GM04504 (cell line): Measurements from ENCODE around the gene PTTG1IP2.
"Not testable (repeated sequence)": the region's sequence is repeated elsewhere in the genome, so short reads cannot be mapped to it uniquely, and the experiment has no call there.

Experiments used
- DNase-seq: peaks from one replicate; pipeline ENCODE4 v3.0.0-alpha.2; 2012; ENCODE audit warnings: low read depth

The PTTG1IP2 gene

DNA sequence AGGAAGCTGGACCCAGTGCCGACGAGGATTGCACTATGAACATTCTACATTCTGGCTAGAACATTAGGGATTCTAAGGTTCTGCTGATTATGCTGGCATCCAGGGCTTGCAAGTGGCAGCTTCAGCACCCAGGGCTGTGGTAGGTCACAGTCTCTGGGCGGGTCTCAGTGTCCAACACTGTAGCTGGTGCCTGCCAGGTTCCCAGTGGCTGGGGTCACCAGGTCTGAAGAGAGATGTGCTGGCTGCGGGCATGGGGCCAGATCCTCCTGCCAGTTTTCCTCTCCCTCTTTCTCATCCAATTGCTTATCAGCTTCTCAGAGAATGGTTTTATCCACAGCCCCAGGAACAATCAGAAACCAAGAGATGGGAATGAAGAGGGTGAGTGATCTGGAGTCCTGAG is at the start of gene PTTG1IP2:
PTTG1IP2 (plus strand) TSS at position 86 of the 400 bp plus-strand sequence; CDS start at position 234, 148 bp downstream.
- DNase-seq: no peak

DNA sequence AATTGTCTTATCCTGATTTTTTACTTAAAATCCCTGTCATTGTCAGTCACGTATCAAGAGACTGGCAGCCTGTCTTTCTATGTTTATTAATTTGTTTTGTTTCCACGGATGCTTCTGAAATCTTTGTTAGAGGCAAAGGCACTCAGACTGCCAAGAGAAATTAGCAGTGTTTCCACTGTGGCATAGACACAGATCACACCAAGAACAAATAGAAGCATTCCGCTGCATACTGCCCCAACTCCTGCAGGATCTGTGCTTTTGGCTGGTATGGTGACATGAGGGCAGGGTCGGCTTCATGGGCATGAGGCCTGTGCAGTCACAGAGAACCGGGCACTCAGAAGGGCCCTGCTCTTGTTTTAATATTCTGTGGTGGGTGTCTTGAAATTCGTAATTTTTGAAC is 47.8 kb upstream of the PTTG1IP2 start:
- no peak for DNase-seq

DNA sequence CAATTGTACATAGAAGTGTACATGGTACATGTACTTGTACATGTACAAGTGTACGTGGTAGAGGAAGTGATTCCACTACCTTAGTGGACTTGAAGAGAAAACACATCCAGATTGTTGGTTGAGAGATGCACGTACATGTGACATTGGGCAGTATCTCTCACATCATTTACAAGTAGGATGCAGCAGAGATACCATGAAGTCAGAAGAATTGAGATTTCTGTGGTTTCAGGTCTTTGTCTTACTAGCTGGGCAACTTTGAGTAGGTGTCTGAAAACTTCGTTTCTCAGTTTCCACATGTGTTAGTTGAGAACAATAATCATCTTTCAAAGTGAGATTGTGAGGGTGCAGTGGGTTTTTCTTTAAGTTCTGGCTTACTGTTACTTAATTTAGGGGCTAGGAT is 44.7 kb upstream of the PTTG1IP2 start:
- DNase-seq: no peak

DNA sequence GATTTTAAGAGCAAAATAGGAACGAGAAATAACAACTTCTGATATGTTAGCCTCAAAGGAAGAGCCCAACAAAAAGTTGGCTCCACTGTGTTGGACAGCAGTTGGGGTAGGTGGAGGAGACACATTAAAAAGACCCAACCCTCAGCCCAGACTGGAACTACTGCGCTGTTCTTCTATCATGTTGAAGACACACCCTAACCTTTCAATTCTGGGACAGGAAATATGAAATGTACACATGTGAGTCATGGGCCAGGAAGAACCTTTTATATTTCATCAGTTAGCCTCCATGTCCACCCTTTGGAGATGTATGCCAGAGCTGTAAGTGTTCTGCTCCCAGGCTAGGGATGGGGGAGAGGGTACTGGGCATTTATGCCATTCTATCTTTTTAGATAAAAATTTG is 44.1 kb upstream of the PTTG1IP2 start:
- no peak for DNase-seq

DNA sequence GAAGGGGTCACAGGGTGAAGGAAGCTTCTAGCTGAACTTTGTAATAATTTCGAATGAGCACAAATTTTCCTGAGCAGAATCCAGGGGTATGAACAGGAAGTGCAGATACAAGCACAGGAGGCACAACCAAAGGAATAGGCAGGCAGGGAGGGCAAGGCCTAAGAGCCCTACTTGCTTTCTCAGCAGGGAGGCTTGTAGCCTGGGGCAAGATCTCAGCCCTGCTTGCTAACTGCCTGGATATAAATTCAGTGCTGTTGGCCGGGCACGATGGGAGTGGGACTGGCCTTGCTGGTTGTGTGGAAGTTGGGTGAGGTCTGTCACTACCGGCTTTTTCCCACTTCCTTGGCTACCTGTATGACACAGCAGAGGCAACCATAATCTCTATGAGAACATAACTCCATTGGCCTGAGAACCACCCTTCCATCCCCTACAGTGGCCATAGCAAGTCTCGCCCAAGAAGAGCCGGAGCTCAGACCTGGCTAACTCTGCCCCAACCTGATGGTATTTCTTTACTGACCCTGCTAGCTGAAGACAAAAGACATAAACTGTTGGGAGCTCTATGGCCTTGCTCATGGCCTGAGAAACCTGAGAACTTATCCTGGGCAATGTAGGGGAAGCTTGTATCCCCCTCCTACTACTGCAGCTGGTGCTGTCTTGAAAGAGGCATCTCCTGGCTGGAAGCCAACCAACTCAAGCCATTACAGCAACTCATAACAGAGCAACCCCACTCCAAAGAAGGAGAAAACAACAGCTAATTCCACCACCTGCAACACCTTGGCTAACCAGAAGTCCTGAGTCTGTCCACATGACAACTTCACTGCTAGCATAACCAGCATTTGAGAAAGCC is 38.6 kb upstream of the PTTG1IP2 start:
- no peak for DNase-seq

DNA sequence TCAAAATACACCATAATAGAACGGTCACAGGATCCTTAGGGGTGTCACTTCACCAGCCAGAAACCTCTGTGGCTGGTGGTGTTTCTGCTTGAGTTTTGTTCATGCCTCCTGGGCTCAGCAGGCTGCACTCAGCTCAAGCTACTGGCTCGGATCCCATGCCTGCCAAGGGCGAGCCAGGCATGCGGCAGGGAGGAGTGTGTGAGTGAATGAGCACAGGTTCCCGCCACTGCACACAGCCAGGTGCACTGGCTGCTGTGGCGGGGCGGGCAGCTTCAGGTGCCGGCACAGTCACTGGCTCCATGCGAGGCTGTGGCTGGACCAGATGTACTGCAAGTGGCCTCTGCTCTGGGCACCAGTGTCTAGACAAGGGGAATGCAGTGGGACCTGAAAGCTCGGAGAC is 36.7 kb upstream of the PTTG1IP2 start:
- DNase-seq: no peak

DNA sequence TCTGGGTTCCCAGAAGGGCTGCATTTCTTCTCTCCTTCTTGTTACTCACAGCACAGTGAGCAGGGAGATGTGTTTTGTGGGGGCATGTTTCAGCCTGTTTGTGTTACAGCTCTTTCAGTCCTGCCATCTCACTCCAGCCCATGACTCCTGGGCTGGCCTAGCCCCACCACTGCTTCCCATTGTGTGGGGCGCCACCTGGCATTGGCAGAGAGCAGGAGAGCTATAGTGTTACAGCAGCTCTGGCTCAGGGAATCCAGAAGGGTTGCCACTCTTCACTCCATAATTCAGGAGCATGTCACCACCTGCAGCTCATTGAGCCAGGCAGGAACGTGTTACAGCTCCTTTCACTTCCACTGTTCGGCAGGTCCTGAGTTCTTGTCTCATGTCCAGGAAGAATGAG is 36.2 kb upstream of the PTTG1IP2 start:
- DNase-seq: no peak

DNA sequence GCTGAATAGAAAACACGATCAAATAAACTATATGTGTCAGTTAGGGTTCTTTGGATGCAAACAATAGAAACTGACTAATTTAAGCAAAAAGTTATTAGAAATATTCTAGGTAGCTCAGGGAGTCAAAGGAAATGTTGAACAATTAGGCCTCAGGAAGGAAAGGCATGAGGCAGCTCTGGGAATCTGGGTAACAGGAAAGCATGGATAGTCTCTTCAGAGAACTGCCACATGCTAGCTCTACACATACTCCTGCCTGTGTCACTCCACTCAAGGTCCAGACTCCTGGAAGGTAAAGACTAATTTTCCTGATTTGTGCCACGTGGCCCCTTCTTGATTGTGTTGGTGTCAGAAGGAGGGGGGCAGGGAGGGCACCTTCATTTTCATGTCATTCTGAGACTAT is 23.8 kb upstream of the PTTG1IP2 start:
- no peak for DNase-seq

DNA sequence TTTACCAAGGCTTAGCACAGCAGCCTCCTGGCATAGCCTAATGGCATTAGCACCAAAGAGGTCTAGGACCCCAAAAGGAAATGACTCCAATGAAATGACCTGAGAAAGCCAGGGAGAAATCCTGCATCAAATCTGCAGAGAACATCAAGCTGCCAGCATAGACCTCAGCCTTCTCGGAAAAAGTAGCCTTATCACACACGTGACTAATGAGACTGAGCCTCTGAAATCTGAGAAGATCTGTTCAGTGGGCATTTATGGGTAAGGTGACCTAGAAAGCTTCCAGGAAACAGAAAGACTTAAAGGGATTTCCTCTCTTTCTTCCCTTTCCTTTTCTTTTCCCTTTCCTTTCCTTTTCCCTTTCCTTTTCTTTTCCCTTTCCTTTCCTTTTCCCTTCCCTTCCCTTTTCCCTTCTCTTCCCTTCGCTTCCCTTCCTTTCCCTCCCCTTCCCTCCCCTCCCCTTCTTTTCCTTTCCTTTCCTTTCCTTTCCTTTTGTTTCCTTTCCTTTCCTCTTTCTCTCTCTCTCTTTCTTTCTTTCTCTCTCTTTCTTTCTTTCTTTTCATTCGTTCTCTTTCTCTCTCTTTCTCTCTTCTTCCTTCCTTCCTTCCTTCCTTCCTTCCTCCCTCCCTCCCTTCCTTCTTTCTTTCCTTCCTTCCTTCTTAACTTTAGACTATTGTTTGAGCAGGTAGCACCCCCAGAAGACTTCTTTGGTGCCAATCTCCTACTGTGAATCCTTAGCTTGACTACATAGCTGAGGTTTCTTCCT is 23.1 kb upstream of the PTTG1IP2 start:
- DNase-seq: no peak

DNA sequence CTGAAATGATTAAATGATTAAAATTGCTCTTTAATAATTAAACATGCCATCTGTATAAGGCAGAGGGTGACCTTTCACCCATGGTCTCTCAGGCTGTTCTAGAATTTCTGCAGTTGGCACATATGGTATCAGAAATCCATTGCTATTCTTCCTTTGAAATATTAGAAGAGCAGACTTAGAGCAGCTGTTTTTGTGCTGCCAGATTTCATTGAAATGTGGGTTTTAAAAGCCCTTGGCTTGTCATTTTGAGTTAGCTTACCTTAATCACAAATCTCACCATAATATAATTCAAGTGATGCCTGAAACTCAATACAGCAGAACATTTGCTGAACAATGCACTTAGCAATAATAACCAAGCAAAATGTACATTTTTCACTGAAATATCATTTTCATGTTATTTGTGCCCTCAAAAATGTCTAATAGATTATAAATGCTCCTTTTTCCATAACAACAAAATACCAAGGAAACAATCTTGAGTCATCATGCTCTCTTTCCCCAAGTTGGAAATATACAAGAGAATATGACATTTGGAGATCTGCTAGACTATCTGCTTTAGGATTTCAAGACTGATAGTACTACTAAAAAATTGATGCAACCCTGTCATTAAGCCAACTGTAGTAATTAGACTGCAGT is 16.1 kb upstream of the PTTG1IP2 start:
- no peak for DNase-seq

DNA sequence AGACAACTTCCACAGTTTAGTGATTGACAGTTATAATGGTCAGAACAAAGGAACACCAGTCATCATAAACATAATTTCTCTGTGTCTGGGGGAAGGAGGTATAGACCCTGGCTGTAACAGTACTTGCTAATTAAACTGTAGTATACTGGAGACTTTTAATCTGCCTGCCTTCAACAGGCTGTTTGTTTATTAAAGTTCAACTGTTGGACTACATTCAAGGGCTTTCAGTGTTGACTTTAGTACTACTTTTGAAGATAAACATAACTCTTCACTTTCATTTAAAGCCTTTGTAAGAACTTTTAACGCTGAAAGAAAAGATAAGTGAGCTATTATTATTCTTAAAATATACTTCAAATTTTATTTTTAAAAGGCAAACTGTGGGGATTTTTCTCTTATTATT is 15.5 kb upstream of the PTTG1IP2 start:
- DNase-seq: no peak

DNA sequence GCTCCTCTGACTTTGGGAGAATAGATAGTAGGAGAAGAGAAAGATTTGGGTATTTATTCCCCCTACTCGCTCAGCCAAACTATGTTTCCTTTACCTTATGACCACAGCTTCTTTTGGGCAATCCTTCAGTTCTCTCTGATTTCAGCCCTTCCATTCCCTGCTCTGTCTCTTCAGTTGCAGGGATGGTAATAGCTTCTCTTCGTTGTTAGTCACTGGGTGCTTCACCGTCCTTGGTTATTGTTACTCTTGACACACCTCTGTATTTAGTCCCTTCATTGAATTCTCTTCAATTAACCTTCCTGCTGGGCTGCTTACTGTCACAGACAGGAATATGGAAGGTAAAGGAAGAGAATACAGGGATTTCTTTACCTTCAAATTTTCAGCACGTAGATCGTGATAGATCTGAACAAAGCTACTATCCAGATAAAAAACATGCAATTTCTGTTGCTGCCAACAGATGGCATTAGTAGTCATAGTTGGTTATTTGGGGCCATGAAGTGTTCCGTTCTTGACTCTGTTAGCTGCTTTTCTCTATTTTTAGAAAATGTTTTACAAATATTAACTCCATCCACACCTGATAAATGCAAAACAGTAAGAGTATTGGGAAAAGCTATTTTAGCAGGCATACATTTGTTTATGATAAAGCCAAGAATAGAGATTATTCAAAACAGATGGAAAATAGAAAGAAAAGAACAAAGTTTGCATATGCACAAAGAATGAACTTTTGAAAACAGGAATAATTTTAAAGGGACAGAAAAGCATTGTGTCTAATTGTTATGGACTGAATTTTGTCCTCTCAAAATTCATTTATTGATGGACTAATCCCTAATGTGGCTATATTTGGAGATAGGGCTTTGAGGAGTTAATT is 14.0 kb upstream of the PTTG1IP2 start:
- DNase-seq: no peak

DNA sequence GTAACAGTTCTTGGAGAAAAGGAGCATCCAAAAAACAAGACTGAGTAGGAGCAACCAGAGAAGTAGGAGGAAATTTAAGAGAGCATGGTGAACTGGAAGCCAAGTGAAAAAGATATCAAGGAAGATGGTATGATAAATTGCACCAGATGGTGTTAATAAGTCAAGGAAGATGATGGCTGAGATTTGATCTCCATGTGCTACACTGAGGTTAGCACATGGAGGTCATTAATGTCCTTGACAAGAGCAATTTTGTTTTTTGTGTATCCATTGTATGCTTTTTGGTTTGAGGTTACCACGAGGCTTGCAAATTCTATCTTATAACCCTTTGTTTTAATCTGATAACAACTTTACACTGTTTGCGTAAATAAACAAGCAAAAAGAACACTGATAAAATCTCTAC is 11.3 kb upstream of the PTTG1IP2 start:
- DNase-seq: no peak

DNA sequence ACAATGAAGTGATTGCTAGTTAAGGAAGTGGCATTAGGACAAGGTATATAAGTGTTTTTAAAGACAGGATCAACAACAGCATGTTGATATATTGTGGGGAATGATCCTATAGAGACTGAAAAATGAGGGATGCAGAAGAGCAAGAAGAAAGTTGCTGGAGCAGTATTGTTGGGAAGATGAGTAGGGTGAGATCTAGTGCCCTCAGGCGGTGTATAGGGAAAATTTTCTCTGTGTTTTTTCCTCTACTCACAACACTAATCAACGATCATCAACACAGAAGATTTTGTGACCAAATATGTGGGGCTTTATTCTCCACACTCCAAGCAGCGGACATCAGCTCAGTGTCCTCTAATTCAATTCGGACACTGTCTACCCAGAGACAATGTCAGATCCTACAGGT is 9.6 kb upstream of the PTTG1IP2 start:
- DNase-seq: no peak

DNA sequence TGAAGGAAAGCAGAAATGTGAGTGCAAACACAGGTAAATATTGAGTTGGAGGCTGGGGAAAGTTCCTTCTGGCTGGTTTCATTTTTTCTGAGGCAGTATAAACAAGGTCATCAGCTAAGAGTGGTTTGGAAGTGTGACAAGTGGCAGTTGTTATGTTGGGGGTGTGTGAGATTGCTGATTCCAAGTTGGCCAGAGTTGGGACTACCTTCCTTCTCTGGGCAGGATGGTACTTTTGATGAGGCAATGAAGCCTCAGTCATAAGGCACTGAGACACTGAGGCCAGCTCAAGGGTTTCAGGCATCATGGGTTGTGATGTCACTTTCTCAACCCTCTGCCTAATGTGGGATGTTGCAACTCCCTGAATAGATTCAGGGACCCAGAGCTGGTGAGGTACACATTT is 8.2 kb upstream of the PTTG1IP2 start:
- no peak for DNase-seq

DNA sequence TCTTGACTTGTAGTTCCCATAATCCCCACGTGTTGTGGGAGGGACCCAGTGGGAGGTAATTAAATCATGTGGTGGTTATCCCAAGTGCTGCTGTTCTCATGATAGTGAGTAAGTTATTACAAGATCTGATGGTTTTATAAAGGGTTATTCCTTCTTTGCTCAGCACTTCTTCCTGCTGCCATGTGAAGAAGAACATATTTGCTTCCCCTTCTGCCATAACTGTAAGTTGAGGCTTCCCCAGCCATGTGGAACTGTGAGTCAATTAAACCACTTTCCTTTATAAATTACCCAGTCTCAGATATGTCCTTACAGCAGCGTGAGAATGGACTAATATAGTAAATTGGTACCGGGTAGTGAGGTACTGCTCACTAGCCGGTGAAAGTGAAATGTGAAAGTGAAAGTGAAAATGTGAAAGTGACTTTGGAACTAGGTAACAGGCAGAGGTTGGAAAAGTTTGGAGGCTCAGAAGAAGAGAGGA is 6.2 kb upstream of the PTTG1IP2 start:
- DNase-seq: not testable (repeated sequence)

DNA sequence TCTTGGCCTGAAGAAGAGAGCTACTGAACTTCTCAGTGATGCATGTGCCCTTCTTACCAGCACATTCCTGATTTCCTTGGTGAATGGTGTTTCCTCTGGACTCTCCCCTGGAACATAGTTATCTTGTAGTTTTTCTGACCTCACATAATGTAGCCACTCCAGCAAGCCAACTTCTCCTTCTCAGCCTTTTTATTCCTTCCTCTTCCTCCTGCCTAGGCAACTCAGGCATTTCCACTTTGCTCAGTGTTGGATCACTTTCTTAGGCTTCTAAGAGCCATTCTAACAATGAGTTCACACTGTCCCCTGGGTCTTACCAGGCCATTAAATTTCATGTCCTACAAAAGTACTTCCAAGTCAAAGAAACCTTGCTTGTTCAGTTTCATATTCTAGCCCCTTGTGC is 3.6 kb upstream of the PTTG1IP2 start:
- no peak for DNase-seq

DNA sequence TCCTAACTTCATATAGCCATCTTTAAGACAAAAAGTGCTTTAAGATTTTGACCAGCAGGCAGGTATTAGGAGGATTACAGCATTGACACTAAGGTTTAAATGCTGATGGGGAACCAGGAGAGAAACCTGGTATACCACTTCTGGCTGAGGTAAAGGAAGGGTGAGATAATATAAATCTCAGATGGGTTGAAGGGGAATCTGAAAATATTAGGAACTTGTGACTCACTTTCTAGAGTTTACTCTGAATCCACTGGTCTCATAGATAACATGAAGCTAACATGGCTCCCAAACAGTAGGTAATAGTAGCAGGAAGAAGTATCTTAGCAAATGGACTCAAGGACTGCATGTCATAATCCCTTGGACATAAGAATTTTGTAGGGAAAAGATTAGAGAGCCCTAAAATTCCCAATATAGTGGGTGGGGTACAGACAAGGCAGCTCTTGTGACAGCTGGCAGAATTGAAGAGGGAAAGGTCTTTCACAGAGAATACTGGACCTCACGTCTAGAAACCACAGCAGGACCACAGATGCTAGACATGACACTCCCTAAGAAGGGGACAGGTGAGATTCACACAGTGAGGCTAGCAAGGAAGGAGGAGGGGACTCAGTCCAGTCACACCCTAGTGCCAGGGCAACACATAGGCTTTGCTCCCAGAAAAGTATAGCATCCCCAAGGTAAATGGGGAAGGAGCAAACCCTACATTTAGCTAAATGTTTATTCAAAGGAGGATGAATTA is 3.5 kb downstream of the PTTG1IP2 start:
- DNase-seq: no peak

DNA sequence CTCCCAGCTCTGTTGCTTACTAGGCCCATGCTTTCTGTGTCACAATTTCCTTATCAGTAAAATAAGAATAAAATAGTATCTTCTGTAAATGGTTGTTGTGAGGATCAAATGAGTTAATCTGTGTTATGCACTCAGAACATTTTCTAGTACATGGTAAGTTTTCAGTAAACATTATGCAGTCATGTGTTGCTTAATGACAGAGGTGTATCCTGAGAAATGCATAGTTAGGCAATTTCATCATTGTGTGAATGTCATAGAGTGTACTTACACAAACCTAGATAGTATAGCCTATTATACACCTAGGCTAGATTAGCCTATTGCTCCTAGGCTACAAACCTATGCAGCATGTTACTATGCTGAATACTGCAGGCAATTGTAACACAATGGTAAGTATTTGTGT is 4.4 kb downstream of the PTTG1IP2 start:
- no peak for DNase-seq

DNA sequence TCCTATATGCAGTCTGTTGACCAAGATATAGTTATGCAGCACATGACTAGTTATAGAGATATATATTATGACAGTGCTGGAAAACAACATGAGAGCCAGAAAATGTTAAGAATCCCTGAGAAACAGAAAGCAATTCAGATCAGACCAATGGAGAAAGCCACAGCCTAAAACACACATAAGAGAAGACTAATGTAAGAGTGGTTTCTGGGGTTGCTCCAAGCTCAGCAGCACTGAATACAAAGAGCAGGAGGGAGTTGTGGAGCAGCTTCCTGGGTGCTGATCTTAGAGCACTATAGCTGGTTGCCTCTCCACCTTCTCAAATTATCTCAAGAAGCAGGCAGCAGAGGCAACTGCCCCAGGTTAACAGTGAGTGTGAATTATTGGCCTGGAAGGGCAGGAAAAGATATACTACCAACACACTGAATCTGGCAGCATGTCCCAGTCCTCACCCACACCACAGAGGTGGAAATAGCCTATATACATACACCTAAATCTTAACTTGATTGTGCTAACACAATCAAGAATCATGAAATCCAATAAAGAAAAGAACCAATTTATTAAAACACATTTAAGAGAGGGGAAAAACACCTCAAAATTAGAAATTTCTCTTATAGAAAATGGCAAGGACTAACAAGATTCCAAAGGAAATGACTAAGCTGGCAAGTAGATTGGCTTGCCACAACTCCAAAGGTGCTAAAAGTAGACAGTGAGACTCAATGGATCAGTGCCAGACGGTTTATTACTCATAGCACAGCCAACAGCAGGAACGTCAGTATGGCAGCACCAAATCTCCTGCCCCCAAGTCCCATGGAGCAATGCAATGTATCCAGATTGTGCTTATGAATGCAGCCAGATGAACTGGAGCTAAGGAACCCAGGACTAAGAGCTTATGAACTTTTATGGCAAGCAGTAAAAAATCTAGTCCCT is 5.1 kb downstream of the PTTG1IP2 start:
- DNase-seq: peak; percentile 66
